ENCODE results near the gene ASPA.
"Not testable (repeated sequence)": the region's sequence is repeated elsewhere in the genome, so short reads cannot be mapped to it uniquely, and the experiment has no call there.

GRCh38 chr17:3433215-3433614 lies 42.6 kb upstream of the ASPA start:
- TF ChIP-seq, protein P1, sequence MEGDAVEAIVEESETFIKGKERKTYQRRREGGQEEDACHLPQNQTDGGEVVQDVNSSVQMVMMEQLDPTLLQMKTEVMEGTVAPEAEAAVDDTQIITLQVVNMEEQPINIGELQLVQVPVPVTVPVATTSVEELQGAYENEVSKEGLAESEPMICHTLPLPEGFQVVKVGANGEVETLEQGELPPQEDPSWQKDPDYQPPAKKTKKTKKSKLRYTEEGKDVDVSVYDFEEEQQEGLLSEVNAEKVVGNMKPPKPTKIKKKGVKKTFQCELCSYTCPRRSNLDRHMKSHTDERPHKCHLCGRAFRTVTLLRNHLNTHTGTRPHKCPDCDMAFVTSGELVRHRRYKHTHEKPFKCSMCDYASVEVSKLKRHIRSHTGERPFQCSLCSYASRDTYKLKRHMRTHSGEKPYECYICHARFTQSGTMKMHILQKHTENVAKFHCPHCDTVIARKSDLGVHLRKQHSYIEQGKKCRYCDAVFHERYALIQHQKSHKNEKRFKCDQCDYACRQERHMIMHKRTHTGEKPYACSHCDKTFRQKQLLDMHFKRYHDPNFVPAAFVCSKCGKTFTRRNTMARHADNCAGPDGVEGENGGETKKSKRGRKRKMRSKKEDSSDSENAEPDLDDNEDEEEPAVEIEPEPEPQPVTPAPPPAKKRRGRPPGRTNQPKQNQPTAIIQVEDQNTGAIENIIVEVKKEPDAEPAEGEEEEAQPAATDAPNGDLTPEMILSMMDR (conservative IDR thresholded peaks at IDR 0.05): not testable (repeated sequence)
- not testable (repeated sequence) for TF ChIP-seq ZFX (IDR thresholded peaks at IDR 0.05)
